Ectodermal cell (in vitro differentiated cells): Measurements from ENCODE around the gene PDK2.

Source experiments
- H3K27ac ChIP-seq: 2 replicates; pipeline ENCODE4 v1.7.0; 2013; ENCODE audit warnings: mild to moderate bottlenecking, low read depth, low read length; ENCODE audit not compliant: insufficient read depth, poor library complexity, severe bottlenecking
- H3K27me3 ChIP-seq: 2 replicates; pipeline ENCODE4 v1.7.0; 2013; ENCODE audit warnings: mild to moderate bottlenecking, low read length; ENCODE audit not compliant: insufficient read depth, control insufficient read depth, poor library complexity, severe bottlenecking
- H3K36me3 ChIP-seq: one replicate; pipeline ENCODE4 v1.7.0; 2013; ENCODE audit warnings: low read length; ENCODE audit not compliant: control insufficient read depth, insufficient read depth
- H3K4me1 ChIP-seq: one replicate; pipeline ENCODE4 v1.7.0; 2013; ENCODE audit warnings: low read length; ENCODE audit not compliant: control insufficient read depth, insufficient read depth
- H3K4me3 ChIP-seq: 2 replicates; pipeline ENCODE4 v1.7.0; 2013; ENCODE audit warnings: low read depth, low read length, control low read depth; ENCODE audit not compliant: insufficient read depth
- H3K9me3 ChIP-seq: 2 replicates; pipeline ENCODE4 v1.7.0; 2013; ENCODE audit warnings: mild to moderate bottlenecking, low read length, moderate library complexity; ENCODE audit not compliant: control insufficient read depth
- WGBS, 2 experiments: methylation state at CpG; one replicate each; pipeline ENCODE4 v1.1.7; 2013; ENCODE audit warnings: missing lambda C conversion rate in 2 of 2; 5-methylcytosine and 5-hydroxymethylcytosine counted together

Gene PDK2

GRCh38 chr17:50114401-50114800 lies 19.2 kb downstream of the PDK2 start:
- peaks cover 29% of the 10 kb centered on the region for H3K27me3 ChIP-seq
- H3K27ac ChIP-seq = no peak overlapping the region
- H3K4me3 ChIP-seq = no peak overlapping the region
- H3K4me1 ChIP-seq = peaks cover 31% of the 10 kb centered on the region
- H3K36me3 ChIP-seq = no peaks in the 10 kb centered on the region
- WGBS, 2 experiments = 92 to 93% methylated on average over 4 of the region's 4 CpGs
- H3K9me3 ChIP-seq = no peaks in the 10 kb centered on the region

DNA sequence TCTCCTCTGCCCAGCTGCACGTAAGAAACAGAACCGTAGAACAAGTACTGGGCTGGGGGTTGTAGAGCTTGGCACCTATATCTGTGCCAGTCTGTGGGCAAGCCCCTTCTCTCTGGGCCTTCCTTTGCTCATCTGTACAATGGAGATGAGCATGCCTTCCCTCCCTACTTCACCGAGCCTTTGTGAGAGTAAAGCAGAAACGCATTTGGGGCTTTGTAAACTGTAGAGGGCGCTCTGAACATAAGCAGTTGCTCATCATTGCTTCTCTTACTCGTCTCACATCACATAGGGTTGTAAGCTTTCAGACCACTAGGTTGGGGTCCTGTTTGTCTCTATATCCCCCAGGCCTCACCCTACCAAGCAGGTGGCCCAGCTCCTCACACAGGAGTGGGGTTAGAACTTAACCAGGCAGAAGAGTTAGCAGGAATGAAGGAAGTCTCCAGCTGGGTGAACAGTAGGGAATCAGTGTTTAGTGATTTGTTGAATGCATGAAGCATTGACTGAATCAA lies 19.8 kb downstream of the PDK2 start:
- 27 to 29% methylated on average over 6 of the region's 6 CpGs for WGBS, 2 experiments
- H3K36me3 ChIP-seq = no peaks in the 10 kb centered on the region
- H3K4me3 ChIP-seq = no peak overlapping the region
- peaks cover 31% of the 10 kb centered on the region for H3K4me1 ChIP-seq
- peaks cover 32% of the 10 kb centered on the region for H3K27me3 ChIP-seq
- no peaks in the 10 kb centered on the region for H3K9me3 ChIP-seq
- no peak overlapping the region for H3K27ac ChIP-seq

GRCh38 chr17:50115756-50116155 lies 20.6 kb downstream of the PDK2 start:
- Histone ChIP-seq H3K27me3 (peaks cover 36% of the 10 kb centered on the region), H3K9me3 (no peaks in the 10 kb centered on the region), H3K4me3 (no peak overlapping the region), H3K27ac (no peak overlapping the region), H3K4me1 (peaks cover 31% of the 10 kb centered on the region), H3K36me3 (no peaks in the 10 kb centered on the region)
- WGBS, 2 experiments = 88 to 92% methylated on average over 17 of the region's 17 CpGs

DNA sequence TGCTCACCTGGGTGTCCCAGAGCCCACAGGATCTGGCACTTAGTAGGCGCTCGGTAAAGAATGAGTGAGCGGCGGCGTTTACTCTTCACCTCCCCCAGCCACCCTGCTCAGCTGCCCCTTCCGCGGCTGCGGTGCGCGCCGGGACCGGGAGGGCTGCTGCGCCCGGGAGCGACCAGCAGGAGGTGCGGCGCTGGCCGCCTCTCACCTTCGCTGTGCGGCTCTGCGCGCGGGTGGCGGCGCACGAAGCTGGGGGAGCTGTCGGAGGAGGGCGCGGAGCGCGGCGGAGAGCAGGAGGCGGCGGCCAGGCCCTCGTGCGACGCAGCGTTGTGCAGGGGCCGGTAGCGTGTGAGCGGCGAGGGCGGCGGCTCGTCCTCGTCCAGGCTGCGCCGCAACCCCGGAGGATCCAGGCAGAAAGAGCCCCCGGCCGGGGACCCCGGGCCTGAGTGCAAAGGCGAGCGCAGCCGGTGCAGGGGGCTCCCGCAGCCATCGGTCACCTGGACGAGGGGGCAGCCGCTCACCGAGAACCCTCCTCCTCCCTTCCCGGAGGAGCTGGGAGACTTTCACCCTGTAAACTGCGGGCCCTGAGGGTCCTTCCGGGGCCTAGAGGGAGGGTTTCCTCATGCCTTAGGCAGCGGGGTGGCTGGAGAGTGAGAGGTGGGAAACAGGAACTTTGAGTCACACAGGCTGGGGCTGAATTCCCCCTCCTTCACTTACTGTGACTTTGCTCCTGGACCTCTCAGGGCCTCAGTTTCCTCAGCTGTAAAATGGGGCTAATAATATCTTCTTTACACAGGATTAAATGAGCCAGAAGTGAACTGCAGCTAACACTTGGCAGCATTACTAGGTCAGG lies 22.3 kb downstream of the PDK2 start:
- WGBS, 2 experiments = 7 to 8% methylated on average over 64 of the region's 64 CpGs

DNA sequence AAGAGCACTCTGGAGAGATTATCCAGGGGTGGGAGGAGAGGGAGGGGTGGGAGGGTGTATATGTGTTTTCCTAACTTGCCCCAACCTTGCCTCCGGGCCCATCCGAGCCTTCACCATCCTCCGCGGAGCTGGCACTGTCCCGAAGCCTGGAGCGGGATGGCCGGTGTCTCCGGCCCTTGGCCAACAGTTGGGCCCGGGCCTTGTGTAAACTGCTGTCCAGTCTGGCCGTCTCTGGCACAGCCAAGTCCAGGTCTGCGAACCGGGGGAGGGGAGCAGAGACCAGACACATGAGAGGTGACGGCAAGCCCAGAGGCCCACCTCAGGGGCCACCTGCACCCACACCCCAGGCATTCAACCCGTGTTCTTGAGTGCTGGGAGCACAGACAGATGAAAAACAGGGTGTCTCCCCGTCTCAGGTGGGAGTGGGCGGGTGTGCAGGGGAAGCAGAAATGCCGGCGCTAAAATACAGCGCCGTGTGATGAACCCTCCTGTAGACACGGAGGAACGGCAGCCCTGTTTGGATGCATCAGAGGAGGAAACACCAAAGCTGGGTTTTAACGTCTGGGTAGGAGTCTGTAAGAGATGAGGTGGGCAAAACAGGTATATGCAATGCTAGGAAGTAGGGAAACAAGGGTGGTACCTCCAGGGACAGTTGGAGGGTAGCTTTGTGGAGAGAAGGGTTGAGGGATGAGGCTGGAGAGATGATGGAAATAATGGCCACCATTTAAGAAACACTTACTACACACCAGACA lies 23.1 kb downstream of the PDK2 start:
- no peak overlapping the region for H3K27ac ChIP-seq
- H3K4me1 ChIP-seq = peaks cover 20% of the 10 kb centered on the region
- no peaks in the 10 kb centered on the region for H3K36me3 ChIP-seq
- peaks cover 36% of the 10 kb centered on the region for H3K27me3 ChIP-seq
- no peaks in the 10 kb centered on the region for H3K9me3 ChIP-seq
- H3K4me3 ChIP-seq = no peak overlapping the region
- 93% methylated on average over 22 of the region's 23 CpGs for WGBS, 2 experiments

More for the DNA sequence above, 22.3 kb downstream of the PDK2 start:
- no peak overlapping the region for H3K27ac ChIP-seq
- H3K27me3 ChIP-seq = peaks cover 36% of the 10 kb centered on the region
- H3K36me3 ChIP-seq = no peaks in the 10 kb centered on the region
- H3K4me1 ChIP-seq = peaks cover 23% of the 10 kb centered on the region
- H3K4me3 ChIP-seq = peak overlapping the region; percentile 22
- no peaks in the 10 kb centered on the region for H3K9me3 ChIP-seq

GRCh38 chr17:50118828-50119218 lies 23.7 kb downstream of the PDK2 start:
- Histone ChIP-seq H3K9me3 (no peaks in the 10 kb centered on the region), H3K4me3 (no peak overlapping the region), H3K27ac (no peak overlapping the region), H3K4me1 (peaks cover 26% of the 10 kb centered on the region), H3K36me3 (no peaks in the 10 kb centered on the region), H3K27me3 (peaks cover 36% of the 10 kb centered on the region)
- WGBS, 2 experiments = 91 to 92% methylated on average over 4 of the region's 4 CpGs

GRCh38 chr17:50120475-50121253 lies 25.5 kb downstream of the PDK2 start:
- Histone ChIP-seq H3K4me1 (peaks cover 29% of the 10 kb centered on the region), H3K9me3 (no peaks in the 10 kb centered on the region), H3K27me3 (peaks cover 36% of the 10 kb centered on the region), H3K27ac (no peak overlapping the region), H3K36me3 (no peaks in the 10 kb centered on the region), H3K4me3 (no peak overlapping the region)
- WGBS, 2 experiments = 86 to 90% methylated on average over 7 of the region's 7 CpGs

GRCh38 chr17:50122945-50123344 lies 27.8 kb downstream of the PDK2 start:
- Histone ChIP-seq H3K27me3 (peaks cover 21% of the 10 kb centered on the region), H3K36me3 (no peaks in the 10 kb centered on the region), H3K27ac (no peak overlapping the region), H3K4me1 (peaks cover 22% of the 10 kb centered on the region), H3K4me3 (no peak overlapping the region), H3K9me3 (no peaks in the 10 kb centered on the region)
- WGBS, 2 experiments = 19 to 25% methylated on average over 3 of the region's 3 CpGs

GRCh38 chr17:50123649-50124349 lies 28.6 kb downstream of the PDK2 start:
- no peaks in the 10 kb centered on the region for H3K9me3 ChIP-seq
- no peaks in the 10 kb centered on the region for H3K36me3 ChIP-seq
- peaks cover 13% of the 10 kb centered on the region for H3K27me3 ChIP-seq
- no peak overlapping the region for H3K4me3 ChIP-seq
- peaks cover 24% of the 10 kb centered on the region for H3K4me1 ChIP-seq
- 18 to 22% methylated on average over 12 of the region's 12 CpGs for WGBS, 2 experiments
- no peak overlapping the region for H3K27ac ChIP-seq
